ENCODE measurements around the gene B3GALNT1. TPM values are rescaled to one million over a fixed set of nuclear protein-coding genes. Genes with fewer than 3 reads are reported as not detected.

The B3GALNT1 gene
- total RNA-seq, 2 donors from 2014 or later, result 0.37 to 1.4 TPM

- DNase-seq, result no peak
- ATAC-seq, result no peak
- intact Hi-C loops (cut with DNase I, micrococcal nuclease), result no loop called here
Observed at GRCh38 chr3:161084277-161084676, 20.9 kb downstream of the B3GALNT1 start.

- intact Hi-C loops (cut with DNase I, micrococcal nuclease), result no loop called here
- no peak for DNase-seq
- ATAC-seq, result no peak
Observed at GRCh38 chr3:161083131-161083530, 22.0 kb downstream of the B3GALNT1 start.

- ATAC-seq, result no peak
- no peak for DNase-seq
- intact Hi-C loops (cut with DNase I, micrococcal nuclease), result no loop called here
Observed at GRCh38 chr3:161082063-161082462, 23.1 kb downstream of the B3GALNT1 start.

DNA sequence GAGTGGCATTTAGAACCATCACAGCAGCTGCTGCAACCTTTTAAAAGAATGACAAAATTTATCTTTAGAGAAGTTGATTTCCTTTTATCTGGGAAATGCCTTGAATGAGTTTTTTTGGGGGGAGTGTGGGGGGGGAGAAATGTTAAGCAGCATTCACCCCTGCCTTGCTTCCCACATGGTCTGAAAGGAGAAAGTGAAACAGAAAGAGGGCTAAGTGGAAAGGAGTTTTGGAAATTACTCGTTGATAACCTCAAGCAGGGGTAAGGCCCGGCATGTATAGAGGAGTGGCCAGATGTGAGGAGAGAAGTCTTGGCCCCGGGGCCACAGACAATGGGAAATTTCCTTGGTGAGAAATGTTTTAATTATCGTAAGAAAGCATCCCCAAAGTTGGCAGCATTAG is 23.5 kb downstream of the B3GALNT1 start:
- DNase-seq (no peak), ATAC-seq (no peak)
- intact Hi-C loops (cut with DNase I, micrococcal nuclease), result no loop called here

- intact Hi-C loops (cut with DNase I, micrococcal nuclease), result no loop called here
- DNase-seq (no peak), ATAC-seq (no peak)
Observed at GRCh38 chr3:161073181-161073580, 32.0 kb downstream of the B3GALNT1 start.

DNA sequence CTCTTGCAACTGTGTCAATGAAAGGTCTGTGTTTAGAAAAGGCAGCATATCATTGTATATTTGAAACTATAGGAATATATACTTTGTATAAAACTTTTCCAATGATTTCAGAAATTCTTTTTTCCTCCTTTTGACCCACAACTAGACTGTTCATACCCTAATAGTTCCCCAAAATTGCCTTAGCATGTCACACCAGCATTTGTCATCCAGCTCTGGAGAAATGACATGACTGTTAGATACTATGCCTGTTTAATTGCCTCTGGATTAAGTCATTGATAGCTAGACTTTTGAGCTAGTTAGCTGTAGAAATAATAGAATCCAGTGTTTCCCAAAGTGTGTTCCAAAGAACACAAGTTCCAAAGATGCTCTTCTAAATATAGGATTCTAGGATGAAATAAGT is 32.4 kb downstream of the B3GALNT1 start:
- ATAC-seq (no peak), DNase-seq (no peak)
- intact Hi-C loops (cut with DNase I, micrococcal nuclease), result no loop called here

DNA sequence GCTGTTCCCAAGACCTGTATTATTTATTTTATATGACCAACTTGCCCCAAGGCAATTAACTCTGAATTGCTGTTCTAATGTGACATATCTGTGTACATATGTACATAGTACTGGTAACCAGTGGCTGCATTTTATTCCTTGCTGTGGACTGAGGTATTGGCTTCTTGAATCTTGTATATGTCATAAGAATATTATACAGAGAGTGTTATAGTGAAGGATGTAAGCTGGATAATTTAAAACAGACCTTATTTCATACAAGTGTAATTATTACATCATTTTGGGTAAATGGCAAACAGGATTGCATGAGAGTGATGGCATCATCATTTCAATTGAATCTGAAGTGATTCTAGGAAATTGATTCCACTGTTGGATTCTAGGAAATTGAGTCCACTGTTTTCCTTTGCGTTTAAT is 32.9 kb downstream of the B3GALNT1 start:
- ATAC-seq (no peak), DNase-seq (no peak)
- intact Hi-C loops (cut with DNase I, micrococcal nuclease), result no loop called here

GRCh38 chr3:161070980-161071663 is 34.0 kb downstream of the B3GALNT1 start:
- intact Hi-C loops (cut with DNase I, micrococcal nuclease), result no loop called here
- no peak for ATAC-seq

GRCh38 chr3:161070252-161070930 is 34.8 kb downstream of the B3GALNT1 start:
- DNase-seq (no peak), ATAC-seq (no peak)
- intact Hi-C loops (cut with DNase I, micrococcal nuclease), result no loop called here

More at GRCh38 chr3:161070980-161071663, 34.0 kb downstream of the B3GALNT1 start:
- DNase-seq, result no peak

DNA sequence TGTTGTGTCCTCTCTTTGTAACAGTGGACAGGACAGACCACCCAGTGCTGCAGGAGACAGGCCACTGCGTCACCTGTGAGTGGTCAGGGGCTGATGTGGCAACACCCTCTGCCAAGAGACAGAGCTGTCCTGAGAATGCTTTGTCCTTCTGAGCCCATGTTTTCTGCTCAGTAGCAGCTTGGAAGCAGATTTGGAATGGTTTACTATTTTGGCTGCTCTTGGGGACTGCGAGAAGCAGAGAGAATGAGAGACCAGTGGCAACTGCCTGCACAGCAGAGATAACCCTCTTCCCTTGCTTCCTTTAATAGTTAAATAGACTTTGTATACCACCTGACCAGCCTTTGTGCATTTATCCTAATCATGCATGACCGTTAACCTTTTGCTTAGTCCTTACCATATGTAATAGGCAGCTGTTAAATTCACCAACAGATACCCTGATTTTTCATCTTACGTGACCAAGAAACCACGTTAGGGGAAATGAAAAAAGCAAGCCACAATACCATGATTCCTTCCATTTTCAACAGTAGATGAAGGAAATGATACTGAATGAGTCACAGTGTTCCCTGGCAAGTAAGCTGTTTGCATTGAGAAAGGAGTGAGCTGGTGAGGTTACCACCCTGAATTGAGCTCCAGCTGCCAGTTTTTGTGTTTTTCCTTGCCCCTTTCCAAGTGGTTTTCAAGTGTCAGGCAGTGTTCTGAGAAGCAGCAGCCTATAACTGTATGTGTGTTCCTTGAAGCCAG is 35.5 kb downstream of the B3GALNT1 start:
- ATAC-seq (no peak), DNase-seq (no peak)
- intact Hi-C loops (cut with DNase I, micrococcal nuclease), result no loop called here

- DNase-seq, result no peak
- intact Hi-C loops (cut with DNase I, micrococcal nuclease), result no loop called here
- ATAC-seq, result no peak
Observed at GRCh38 chr3:161067335-161067734, 37.8 kb downstream of the B3GALNT1 start.

DNA sequence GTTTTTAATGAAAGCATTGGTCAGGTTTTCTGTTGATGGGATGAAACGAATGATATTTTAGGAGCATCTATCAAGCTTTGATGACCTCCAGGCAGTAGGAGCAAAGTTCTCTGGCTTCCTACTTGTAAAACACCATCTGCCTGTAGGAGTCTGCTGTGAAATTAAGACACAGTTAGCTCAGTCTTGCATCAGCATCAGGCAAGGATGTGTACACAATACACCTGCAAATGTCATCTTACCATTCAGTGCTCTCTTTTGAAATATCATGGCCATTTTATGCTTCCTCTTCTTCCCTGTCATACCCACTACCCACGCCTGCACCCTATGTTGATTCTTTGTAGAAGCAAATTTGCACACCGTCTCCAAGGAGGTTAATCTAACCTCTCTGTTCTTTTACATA is 38.2 kb downstream of the B3GALNT1 start:
- DNase-seq, result no peak
- ATAC-seq, result no peak
- intact Hi-C loops (cut with DNase I, micrococcal nuclease), result no loop called here

DNA sequence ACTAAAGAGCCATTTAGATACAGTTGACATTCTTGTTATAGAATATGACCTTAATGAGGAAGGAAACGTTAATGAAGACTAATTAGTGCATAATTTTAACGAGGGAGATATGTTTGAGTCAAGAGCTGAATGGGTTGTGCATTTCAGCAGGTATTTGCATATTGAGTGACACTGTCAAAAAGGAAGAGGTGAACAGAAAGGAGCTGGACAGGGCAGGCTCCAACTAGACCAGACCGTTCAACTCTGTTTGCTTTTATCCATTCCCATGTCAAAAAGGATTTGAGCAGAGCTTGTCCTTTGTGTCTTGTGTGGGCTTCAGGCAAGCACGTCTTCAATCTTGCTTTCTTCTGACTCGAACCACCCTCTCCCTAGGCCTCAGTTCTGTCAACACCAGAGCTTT is 40.7 kb downstream of the B3GALNT1 start:
- DNase-seq (no peak), ATAC-seq (no peak)
- intact Hi-C loops (cut with DNase I, micrococcal nuclease), result no loop called here

- no peak for ATAC-seq
- DNase-seq, result no peak
- intact Hi-C loops (cut with DNase I, micrococcal nuclease), result no loop called here
Observed at GRCh38 chr3:161054860-161055604, 50.1 kb downstream of the B3GALNT1 start.

GRCh38 chr3:161051856-161052255 is 53.3 kb downstream of the B3GALNT1 start:
- ATAC-seq (no peak), DNase-seq (no peak)
- intact Hi-C loops (cut with DNase I, micrococcal nuclease), result no loop called here

- intact Hi-C loops (cut with DNase I, micrococcal nuclease), result no loop called here
- ATAC-seq (no peak), DNase-seq (no peak)
Observed at GRCh38 chr3:161050935-161051334, 54.2 kb downstream of the B3GALNT1 start.

DNA sequence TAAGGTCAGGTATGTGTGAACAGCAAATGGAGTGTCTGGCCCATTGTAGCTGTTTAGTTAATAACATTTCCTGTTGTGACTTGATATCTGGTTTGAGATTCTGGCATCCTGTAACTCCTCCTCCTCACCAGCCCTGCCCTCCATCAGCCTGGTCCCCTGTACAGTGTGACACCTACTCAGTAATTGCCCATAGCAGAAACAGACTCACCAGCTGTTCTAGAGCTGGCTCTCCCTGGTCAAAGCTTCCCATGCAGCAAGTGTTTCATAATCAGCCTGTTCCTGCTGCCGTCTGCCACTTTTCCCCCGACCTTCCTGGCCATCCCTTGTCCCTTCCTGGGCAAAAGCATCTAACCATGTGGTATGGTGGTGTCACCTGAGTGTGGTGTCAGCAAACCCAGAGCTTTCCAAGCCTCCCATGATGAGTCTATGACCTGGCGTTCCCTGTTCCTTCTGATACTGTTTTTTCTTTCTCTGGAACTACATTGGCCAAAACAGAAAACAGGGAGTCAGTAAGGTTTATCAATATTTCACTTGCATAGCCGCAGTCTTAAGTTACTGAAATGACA is 55.4 kb downstream of the B3GALNT1 start:
- DNase-seq (no peak), ATAC-seq (no peak)
- intact Hi-C loops (cut with DNase I, micrococcal nuclease), result no loop called here

DNA sequence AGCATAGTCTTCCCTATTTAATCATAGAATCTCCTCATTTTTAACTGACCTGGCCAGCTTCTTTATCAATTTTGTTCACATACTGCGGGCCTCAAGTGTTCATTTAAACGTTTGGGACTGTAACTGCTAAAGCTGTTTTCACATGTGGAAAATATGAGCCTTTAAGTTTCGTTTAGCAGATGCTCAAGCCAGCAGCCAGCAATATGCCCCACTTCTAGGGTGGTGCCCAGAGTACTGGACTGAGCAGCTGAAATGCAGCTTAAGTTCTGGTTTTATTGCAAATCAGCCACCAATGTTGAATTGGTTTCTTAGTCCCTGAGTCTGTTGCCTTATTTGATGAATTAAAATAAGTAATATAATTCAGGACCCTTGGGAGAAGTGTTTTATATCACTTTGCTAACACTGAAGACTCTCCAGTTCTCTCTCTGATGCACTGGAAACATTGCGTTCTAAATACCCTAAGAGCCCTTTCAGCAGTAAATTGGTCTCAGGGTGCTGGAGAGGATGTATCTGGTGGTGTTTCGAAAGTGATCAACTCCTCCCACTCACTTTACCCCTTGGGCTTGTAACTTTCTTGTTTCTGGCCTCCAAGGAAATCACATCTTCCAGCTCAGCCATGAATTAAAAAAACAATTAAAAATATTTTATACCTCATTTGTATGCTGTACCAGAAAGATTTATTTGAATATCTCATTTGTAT is 61.7 kb downstream of the B3GALNT1 start:
- intact Hi-C loops (cut with DNase I, micrococcal nuclease), result no loop called here
- DNase-seq, result no peak
- ATAC-seq, result no peak

Measured in left colon (tissue), 2 donors.